HepG2 (cell line): ENCODE measurements around the gene PRELID2. TPM values are rescaled to one million over a fixed set of nuclear protein-coding genes. Genes with fewer than 3 reads are reported as not detected.

Source experiments
- ATAC-seq: fragments of 200-7000 bp; cut with Tn5 transposase; 3 replicates; pipeline ENCODE4 v1.9.1; 2020; ENCODE audit warnings: mild to moderate bottlenecking, moderate library complexity
- BruUV-seq: library from RNA; stranded (reverse); fragments of 400-500 nt; replicated peaks from 2 replicates; lab custom pipeline; 2021; lab: Mats Ljungman, UMichigan
- CTCF ChIA-PET: fragments of 300-600 bp; formaldehyde crosslinking; extraction: SDS; loops from one replicate; lab custom pipeline; 2021; ENCODE audit warnings: low total read pairs, inconsistent platforms, low intra/inter-chr PET ratio; lab: Yijun Ruan, JAX
- POLR2A ChIA-PET: fragments of 350-600 bp; sonication (Branson Sonifier 250); formaldehyde crosslinking; loops from one replicate; lab custom pipeline; 2020; ENCODE audit warnings: antibody characterized with exemption, inconsistent platforms; lab: Yijun Ruan, JAX
- DNase-seq: peaks from one replicate; pipeline ENCODE4 v3.0.0-alpha.2; 2015; ENCODE audit warnings: low spot score
- FAIRE-seq: peaks from 3 replicates; lab custom pipeline; 2011; peaks lifted over from hg19 to GRCh38; lab: Jason Lieb, UNC
- H2AFZ ChIP-seq: one replicate; pipeline ENCODE4 v1.6.1; 2011; ENCODE audit warnings: low read length, inconsistent platforms
- H3K27ac ChIP-seq: fragments of 300-600 bp; 3 replicates; pipeline ENCODE4 v1.8.0; 2011; ENCODE audit warnings: mixed run types, mild to moderate bottlenecking, mixed read lengths, low read length, inconsistent platforms; ENCODE audit not compliant: insufficient read depth; ENCODE audit errors: extremely low read length
- H3K27me3 ChIP-seq, 2 experiments: fragments of 200-600 bp in 1 of 2; 2 replicates in 1 of 2; 3 replicates in 1 of 2; pipeline versions ENCODE4 v1.6.0 to v1.8.0; 2011; ENCODE audit warnings: low read length in 2 of 2, mild to moderate bottlenecking in 2 of 2, moderate library complexity in 2 of 2, inconsistent platforms in 1 of 2; ENCODE audit not compliant: insufficient read depth in 2 of 2, control insufficient read depth in 1 of 2
- H3K36me3 ChIP-seq, 2 experiments: fragments of 200-600 bp in 1 of 2; replicated peaks in 1 of 2; 2 replicates in 1 of 2; 3 replicates in 1 of 2; pipeline versions ENCODE4 v1.5.1 to v1.8.0; 2011; ENCODE audit warnings: low read length in 2 of 2, inconsistent platforms in 1 of 2; ENCODE audit not compliant: insufficient read depth in 2 of 2, control insufficient read depth in 1 of 2
- H3K4me1 ChIP-seq: 2 replicates; pipeline ENCODE4 v1.5.1; 2012; ENCODE audit warnings: low read length, inconsistent platforms; ENCODE audit not compliant: insufficient read depth
- H3K4me2 ChIP-seq: 2 replicates; pipeline ENCODE4 v1.6.0; 2011; ENCODE audit warnings: low read depth, low read length, inconsistent platforms
- H3K4me3 ChIP-seq, 3 experiments: fragments of 200-600 bp in 1 of 3; sonication (generic), shearing (Covaris generic) in 1 of 3; replicated peaks in 1 of 3; 2 replicates each; pipeline ENCODE4 v1.5.1; 2011 to 2016; ENCODE audit warnings: low read length in 3 of 3, inconsistent platforms in 2 of 3, low read depth in 2 of 3, mild to moderate bottlenecking in 2 of 3, control low read depth in 1 of 3, mixed read lengths in 1 of 3; ENCODE audit not compliant: insufficient read depth in 1 of 3
- H3K79me2 ChIP-seq: one replicate; pipeline ENCODE4 v1.6.1; 2011; ENCODE audit warnings: low read length, inconsistent platforms; ENCODE audit not compliant: insufficient read depth
- H3K9ac ChIP-seq: 2 replicates; pipeline ENCODE4 v1.6.0; 2011; ENCODE audit warnings: mild to moderate bottlenecking, low read depth, low read length, inconsistent platforms; ENCODE audit not compliant: insufficient read depth
- H3K9me3 ChIP-seq: 2 replicates; pipeline ENCODE4 v1.5.1; 2012; ENCODE audit warnings: mild to moderate bottlenecking, low read length
- H4K20me1 ChIP-seq: 2 replicates; pipeline ENCODE4 v1.6.0; 2011; ENCODE audit warnings: inconsistent platforms, mild to moderate bottlenecking, low read length, moderate library complexity; ENCODE audit not compliant: insufficient read depth
- AGO2 ChIP-seq: fragments of 200-400 bp; formaldehyde crosslinking; optimal IDR thresholded peaks from 2 replicates; pipeline ENCODE3; 2017; ENCODE audit warnings: mild to moderate bottlenecking, low read depth, low read length, moderate library complexity
- GATA4 ChIP-seq: sonication (generic); IDR thresholded peaks from 2 replicates; pipeline ENCODE4 v1.6.1; 2016; ENCODE audit warnings: antibody characterized with exemption, low read depth, borderline replicate concordance
- HNF4G ChIP-seq, 2 experiments: sonication (generic) in 1 of 2; formaldehyde crosslinking in 1 of 2; IDR thresholded peaks; 2 replicates each; pipeline versions ENCODE4 v1.4.0 to v1.6.1; 2011 to 2020; ENCODE audit warnings: borderline replicate concordance in 2 of 2, low read depth in 2 of 2, mild to moderate bottlenecking in 2 of 2, low read length in 1 of 2, missing genetic modification reagents in 1 of 2, moderate library complexity in 1 of 2
- MAX ChIP-seq: IDR thresholded peaks from 2 replicates; pipeline ENCODE4 v1.6.1; 2012; ENCODE audit warnings: inconsistent platforms
- MEIS2 ChIP-seq: sonication (generic); formaldehyde crosslinking; IDR thresholded peaks from 2 replicates; pipeline ENCODE4 v1.9.0; 2021; ENCODE audit warnings: mild to moderate bottlenecking, missing genetic modification reagents
- MYNN ChIP-seq: sonication (generic); formaldehyde crosslinking; IDR thresholded peaks from 2 replicates; pipeline ENCODE4 v1.4.0; 2020; ENCODE audit warnings: mild to moderate bottlenecking, low read depth, missing genetic modification reagents
- NFKB2 ChIP-seq: sonication (generic); formaldehyde crosslinking; IDR thresholded peaks from 2 replicates; pipeline ENCODE4 v1.4.0; 2020; ENCODE audit warnings: missing genetic modification reagents, borderline replicate concordance
- RARA ChIP-seq: IDR thresholded peaks from 2 replicates; pipeline ENCODE4 v1.6.1; 2016; ENCODE audit warnings: missing genetic modification reagents, missing compliant biosample characterization
- SMAD9 ChIP-seq: sonication (generic); formaldehyde crosslinking; IDR thresholded peaks from 2 replicates; pipeline ENCODE4 v1.5.1; 2020; ENCODE audit warnings: mild to moderate bottlenecking, missing genetic modification reagents
- SNAPC5 ChIP-seq: sonication (generic); formaldehyde crosslinking; IDR thresholded peaks from 2 replicates; pipeline ENCODE4 v1.8.1; 2023; ENCODE audit warnings: mild to moderate bottlenecking, missing genetic modification reagents, borderline replicate concordance
- TOPORS ChIP-seq: sonication (generic); formaldehyde crosslinking; IDR thresholded peaks from 2 replicates; pipeline ENCODE4 v1.8.0; 2023; ENCODE audit warnings: mild to moderate bottlenecking, missing genetic modification reagents
- ZMYM4 ChIP-seq: sonication (generic); formaldehyde crosslinking; IDR thresholded peaks from 2 replicates; pipeline ENCODE4 v1.8.1; 2023; ENCODE audit warnings: mild to moderate bottlenecking, missing genetic modification reagents
- ZNF124 ChIP-seq: sonication (generic); formaldehyde crosslinking; IDR thresholded peaks from 2 replicates; pipeline ENCODE4 v1.4.0; 2020; ENCODE audit warnings: missing genetic modification reagents
- ZNF639 ChIP-seq: conservative IDR thresholded peaks from 2 replicates; pipeline ENCODE4 v1.6.1; 2018; ENCODE audit warnings: missing genetic modification reagents
- ZNF788 ChIP-seq: sonication (generic); formaldehyde crosslinking; IDR thresholded peaks from 2 replicates; pipeline ENCODE4 v1.5.0; 2020; ENCODE audit warnings: mild to moderate bottlenecking, missing genetic modification reagents, borderline replicate concordance
- ZSCAN12 ChIP-seq: sonication (generic); formaldehyde crosslinking; IDR thresholded peaks from 2 replicates; pipeline ENCODE4 v1.9.0; 2021; ENCODE audit warnings: mild to moderate bottlenecking, missing genetic modification reagents
- WGBS: methylation state at CpG from one replicate; pipeline ENCODE4 v1.1.6; 2017; ENCODE audit warnings: low lambda C conversion rate; 5-methylcytosine and 5-hydroxymethylcytosine counted together
- in situ Hi-C: cut with HindIII; loops from 2 replicates; pipeline ENCODE4 v1.10.0; 2017; ENCODE audit warnings: low pct_unique_long_range_greater_than_20kb; ENCODE audit not compliant: extremely low pct_ligation_motif_present
- intact Hi-C: fragments of 100-400 bp; cut with micrococcal nuclease; formaldehyde crosslinking; loops from one replicate; pipeline ENCODE4 v1.10.0; 2022; ENCODE audit not compliant: unreplicated experiment
- polyA plus RNA-seq, 8 experiments: library from polyadenylated mRNA; depleted of rRNA in 3 of 8; stranded (reverse) in 7 of 8; unstranded in 1 of 8; fragments of >200 nt; fragmentation: Illumina TruSeq in 4 of 8; extraction: Trizol in 4 of 8; gene quantifications; 2 replicates each; pipeline versions ENCODE4 v1.2.1 to v1.2.3, GENCODE V29; 2011 to 2016; ENCODE audit warnings: low read depth in 4 of 8, missing spikeins in 1 of 8, mixed read lengths in 1 of 8; ENCODE audit not compliant: insufficient read depth in 1 of 8
- total RNA-seq, 5 experiments: library from RNA; depleted of rRNA; stranded (reverse); fragments of >200 nt; fragmentation: Illumina TruSeq; extraction: Trizol; gene quantifications; 2 replicates each; pipeline ENCODE4 v1.2.3, GENCODE V29; 2016; ENCODE audit warnings: low read depth in 1 of 5

The PRELID2 gene
- total and polyA plus RNA-seq, 2 of the 13 experiments (the other 11 are each of a cell fraction or from before 2014, with no cell fraction given) = 10.0 to 22.9 TPM

- DNase-seq (no peak), FAIRE-seq (no peak), ATAC-seq (no peak)
- Histone ChIP-seq H3K36me3 (peaks cover 2% of the 10 kb centered on the region in 2 experiments; a peak in 2 of 5 replicates), H3K27me3 (no peaks in the 10 kb centered on the region), H3K27ac (no peak overlapping the region), H3K4me3 (no peak overlapping the region), H2AFZ (no peak overlapping the region), H3K4me2 (no peak overlapping the region), H4K20me1 (no peaks in the 10 kb centered on the region), H3K4me1 (no peaks in the 10 kb centered on the region), H3K79me2 (no peaks in the 10 kb centered on the region), H3K9me3 (no peaks in the 10 kb centered on the region), H3K9ac (no peak overlapping the region)
- POLR2A ChIA-PET = no interaction called here
- intact Hi-C loops (no loop called here), in situ Hi-C loops (no loop called here)
- TF ChIP-seq TOPORS (CRISPR knock-in tag) = no peak
- no peak for TF ChIP-seq RARA (CRISPR knock-in tag)
- TF ChIP-seq SNAPC5 (CRISPR knock-in tag) = no peak
- no peak for TF ChIP-seq AGO2
- TF ChIP-seq GATA4 = no peak
- TF ChIP-seq ZMYM4 (CRISPR knock-in tag) = no peak
- TF ChIP-seq MEIS2 (CRISPR knock-in tag) = no peak
- TF ChIP-seq HNF4G (IDR thresholded peaks at IDR 0.05; ENCODE audit: borderline replicate concordance, low read depth, low read length) = no peak
- no peak for TF ChIP-seq HNF4G (CRISPR knock-in tag; IDR thresholded peaks at IDR 0.05; ENCODE audit: borderline replicate concordance, low read depth)
- no peak for TF ChIP-seq ZSCAN12 (CRISPR knock-in tag)
- no peak for TF ChIP-seq MAX
- TF ChIP-seq ZNF124 (CRISPR knock-in tag) = no peak
- TF ChIP-seq MYNN = no peak
- TF ChIP-seq ZNF788 (CRISPR knock-in tag) = no peak
- TF ChIP-seq NFKB2 = no peak
- no peak for TF ChIP-seq SMAD9
- no peak for TF ChIP-seq ZNF639 (CRISPR knock-in tag)
- no TSS peak for BruUV-seq
- WGBS = 78% methylated on average over 4 of the region's 4 CpGs
- CTCF ChIA-PET = no interaction called here
These were observed 29.3 kb downstream of the PRELID2 start for GRCh38 chr5:145805819-145806218.
